A673 (cell line): ENCODE measurements around the gene TACC2. TPM values are rescaled to one million over a fixed set of nuclear protein-coding genes. Genes with fewer than 3 reads are reported as not detected.

Experiments used
- BruUV-seq: library from RNA; stranded (reverse); fragments of 400-500 nt; replicated peaks from 2 replicates; lab custom pipeline; 2021; lab: Mats Ljungman, UMichigan
- CTCF ChIA-PET: fragments of 300-600 bp; sonication (Branson Sonifier 250); formaldehyde crosslinking; loops from one replicate; lab custom pipeline; 2022; ENCODE audit warnings: antibody characterized with exemption; lab: Charles Lee
- POLR2A ChIA-PET: fragments of 300-600 bp; sonication (Branson Sonifier 250); formaldehyde crosslinking; loops from one replicate; lab custom pipeline; 2022; ENCODE audit warnings: antibody characterized with exemption; ENCODE audit not compliant: low non-redundant PET; lab: Charles Lee
- DNase-seq: peaks from one replicate; pipeline ENCODE4 v3.0.0-alpha.2; 2015; ENCODE audit warnings: low spot score
- H3K27ac ChIP-seq: fragments of 200-600 bp; sonication (generic); 2 replicates; pipeline ENCODE4 v1.5.1; 2016; ENCODE audit warnings: mixed run types, low read depth, mild to moderate bottlenecking, mixed read lengths, antibody characterized with exemption, low read length; ENCODE audit not compliant: poor library complexity, severe bottlenecking
- H3K27me3 ChIP-seq: fragments of 200-600 bp; sonication (generic); replicated peaks from 2 replicates; pipeline ENCODE4 v1.6.1; 2017; ENCODE audit warnings: mixed run types, low read depth, mild to moderate bottlenecking, mixed read lengths, antibody characterized with exemption, low read length; ENCODE audit not compliant: insufficient read depth, poor library complexity
- H3K36me3 ChIP-seq: fragments of 200-600 bp; sonication (generic); 2 replicates; pipeline ENCODE4 v1.6.1; 2016; ENCODE audit warnings: mixed run types, mild to moderate bottlenecking, mixed read lengths, antibody characterized with exemption, low read length; ENCODE audit not compliant: insufficient read depth, poor library complexity, severe bottlenecking
- H3K4me1 ChIP-seq: fragments of 200-600 bp; sonication (generic); 2 replicates; pipeline ENCODE4 v1.6.1; 2017; ENCODE audit warnings: mixed run types, mild to moderate bottlenecking, mixed read lengths, antibody characterized with exemption, low read length; ENCODE audit not compliant: insufficient read depth, poor library complexity, severe bottlenecking
- H3K4me3 ChIP-seq: fragments of 200-600 bp; sonication (generic); 2 replicates; pipeline ENCODE4 v1.5.1; 2016; ENCODE audit warnings: low read depth, mixed run types, mild to moderate bottlenecking, mixed read lengths, low read length; ENCODE audit not compliant: poor library complexity, severe bottlenecking
- H3K9me3 ChIP-seq: fragments of 200-600 bp; sonication (generic); 2 replicates; pipeline ENCODE4 v1.6.1; 2016; ENCODE audit warnings: mixed run types, low read depth, mild to moderate bottlenecking, mixed read lengths, antibody characterized with exemption, low read length; ENCODE audit not compliant: poor library complexity, severe bottlenecking
- EZH2 ChIP-seq: fragments of 200-600 bp; sonication (generic); IDR thresholded peaks from 2 replicates; pipeline ENCODE4 v1.6.1; 2017; ENCODE audit warnings: borderline replicate concordance, low read depth, mild to moderate bottlenecking, mixed read lengths, antibody characterized with exemption, low read length; ENCODE audit not compliant: poor library complexity, severe bottlenecking
- intact Hi-C: fragments of 100-400 bp; cut with micrococcal nuclease; formaldehyde crosslinking; loops from one replicate; pipeline ENCODE4 v1.10.0; 2022; ENCODE audit not compliant: unreplicated experiment
- total RNA-seq: library from RNA; stranded (reverse); gene quantifications from 2 replicates; pipeline ENCODE4 v1.2.3, GENCODE V29; 2021
- TF ChIP-seq, protein P1 (sequence below): fragments of 300-800, 200-600 bp; sonication (generic); conservative IDR thresholded peaks from 2 replicates; pipeline ENCODE4 v1.5.1; 2017; ENCODE audit warnings: low read depth, mild to moderate bottlenecking, antibody characterized with exemption, low read length, moderate library complexity, mixed read lengths

TACC2 gene
- total RNA-seq, 1 experiment from 2014 or later: 0.62 TPM

GRCh38 chr10:122001698-122002097 is 12.7 kb downstream of the TACC2 start:
- ChIA-PET CTCF (no interaction called here), POLR2A (no interaction called here)
- intact Hi-C loops: no loop called here
- Histone ChIP-seq H3K27me3 (no peaks in the 10 kb centered on the region), H3K4me3 (no peak overlapping the region), H3K36me3 (no peaks in the 10 kb centered on the region), H3K9me3 (no peaks in the 10 kb centered on the region), H3K4me1 (no peaks in the 10 kb centered on the region), H3K27ac (no peak overlapping the region)
- BruUV-seq: no TSS peak
- no peak for TF ChIP-seq EZH2
- TF ChIP-seq, protein P1, sequence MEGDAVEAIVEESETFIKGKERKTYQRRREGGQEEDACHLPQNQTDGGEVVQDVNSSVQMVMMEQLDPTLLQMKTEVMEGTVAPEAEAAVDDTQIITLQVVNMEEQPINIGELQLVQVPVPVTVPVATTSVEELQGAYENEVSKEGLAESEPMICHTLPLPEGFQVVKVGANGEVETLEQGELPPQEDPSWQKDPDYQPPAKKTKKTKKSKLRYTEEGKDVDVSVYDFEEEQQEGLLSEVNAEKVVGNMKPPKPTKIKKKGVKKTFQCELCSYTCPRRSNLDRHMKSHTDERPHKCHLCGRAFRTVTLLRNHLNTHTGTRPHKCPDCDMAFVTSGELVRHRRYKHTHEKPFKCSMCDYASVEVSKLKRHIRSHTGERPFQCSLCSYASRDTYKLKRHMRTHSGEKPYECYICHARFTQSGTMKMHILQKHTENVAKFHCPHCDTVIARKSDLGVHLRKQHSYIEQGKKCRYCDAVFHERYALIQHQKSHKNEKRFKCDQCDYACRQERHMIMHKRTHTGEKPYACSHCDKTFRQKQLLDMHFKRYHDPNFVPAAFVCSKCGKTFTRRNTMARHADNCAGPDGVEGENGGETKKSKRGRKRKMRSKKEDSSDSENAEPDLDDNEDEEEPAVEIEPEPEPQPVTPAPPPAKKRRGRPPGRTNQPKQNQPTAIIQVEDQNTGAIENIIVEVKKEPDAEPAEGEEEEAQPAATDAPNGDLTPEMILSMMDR: no peak
- no peak for DNase-seq

DNA sequence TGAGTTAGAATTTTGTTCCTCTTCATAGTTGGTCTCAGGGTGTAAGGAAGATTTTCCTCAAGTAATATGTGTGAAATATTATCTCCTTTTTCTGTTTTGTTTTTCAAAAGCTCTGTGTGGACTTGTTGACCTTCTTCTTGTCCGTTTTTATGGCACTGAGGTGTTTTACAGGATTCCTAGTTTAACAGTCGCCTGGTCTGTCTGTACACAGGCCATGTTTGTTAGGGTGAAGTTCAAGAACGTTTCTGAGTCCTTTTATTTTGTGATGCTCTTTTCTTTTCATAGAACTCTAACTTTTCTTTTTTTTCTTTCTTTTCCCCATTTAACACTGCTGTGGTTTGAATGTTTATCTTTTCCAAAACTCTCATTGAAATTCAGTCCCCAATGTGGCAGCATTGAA is 18.5 kb downstream of the TACC2 start:
- POLR2A ChIA-PET: no interaction called here
- TF ChIP-seq EZH2: no peak
- TF ChIP-seq, protein P1: no peak

GRCh38 chr10:122010405-122011050 is 21.6 kb downstream of the TACC2 start:
- Histone ChIP-seq H3K9me3 (no peaks in the 10 kb centered on the region), H3K27ac (no peak overlapping the region), H3K27me3 (peaks cover 3% of the 10 kb centered on the region), H3K36me3 (no peaks in the 10 kb centered on the region), H3K4me1 (no peaks in the 10 kb centered on the region), H3K4me3 (no peak overlapping the region)
- intact Hi-C loops: no loop called here
- ChIA-PET POLR2A (no interaction called here), CTCF (no interaction called here)
- TF ChIP-seq, protein P1: no peak
- TF ChIP-seq EZH2: no peak
- no peak for DNase-seq
- no TSS peak for BruUV-seq

More for the DNA sequence above, 18.5 kb downstream of the TACC2 start:
- intact Hi-C loops: no loop called here
- DNase-seq: no peak
- Histone ChIP-seq H3K36me3 (no peaks in the 10 kb centered on the region), H3K9me3 (no peaks in the 10 kb centered on the region), H3K27ac (no peak overlapping the region), H3K4me1 (no peaks in the 10 kb centered on the region), H3K4me3 (no peak overlapping the region), H3K27me3 (peaks cover 3% of the 10 kb centered on the region)
- CTCF ChIA-PET: no interaction called here
- BruUV-seq: no TSS peak
